HCT116 (cell line): ENCODE data around the gene AWAT2. TPM values are rescaled to one million over a fixed set of nuclear protein-coding genes. Genes with fewer than 3 reads are reported as not detected.

Experiments
- ATAC-seq: fragments of 200-7000 bp; cut with Tn5 transposase; 2 replicates; pipeline ENCODE4 v1.9.1; 2020; ENCODE audit warnings: mild to moderate bottlenecking, moderate library complexity
- BruUV-seq: library from RNA; stranded (reverse); fragments of 400-500 nt; replicated peaks from 2 replicates; lab custom pipeline; 2021; lab: Mats Ljungman, UMichigan
- CTCF ChIA-PET: fragments of 300-600 bp; sonication (Branson Sonifier 250); formaldehyde crosslinking; loops from one replicate; lab custom pipeline; 2021; ENCODE audit warnings: antibody characterized with exemption; lab: Charles Lee
- POLR2A ChIA-PET: fragments of 300-600, 350-600 bp; sonication (Branson Sonifier 250); formaldehyde crosslinking; loops from one replicate; lab custom pipeline; 2021; ENCODE audit warnings: antibody characterized with exemption; lab: Charles Lee
- RAD21 ChIA-PET, 2 experiments: fragments of 300-600 bp; sonication (Branson Sonifier 250); formaldehyde crosslinking; loops; one replicate each; lab custom pipeline; 2023; ENCODE audit warnings: low total read pairs in 2 of 2; ENCODE audit not compliant: uncharacterized antibody in 2 of 2, unreplicated experiment in 2 of 2, low non-redundant PET in 1 of 2; lab: Charles Lee
- DNase-seq: peaks from one replicate; pipeline ENCODE4 v3.0.0-alpha.2; 2010; ENCODE audit warnings: low read depth, low spot score
- H2AFZ ChIP-seq: fragments of 200-600 bp; shearing (Covaris generic), sonication (generic); 2 replicates; pipeline ENCODE4 v1.6.1; 2017; ENCODE audit warnings: low read depth, mixed run types, mixed read lengths, antibody characterized with exemption, low read length; ENCODE audit not compliant: poor library complexity, severe bottlenecking
- H3K27ac ChIP-seq: 2 replicates; pipeline ENCODE4 v1.5.1; 2012; ENCODE audit warnings: low read depth, low read length
- H3K27me3 ChIP-seq: fragments of 200-600 bp; sonication (generic); 2 replicates; pipeline ENCODE4 v1.6.1; 2016; ENCODE audit warnings: mixed run types, low read length, mixed read lengths; ENCODE audit not compliant: insufficient read depth
- H3K36me3 ChIP-seq, 2 experiments: fragments of 200-500 bp in 1 of 2; fragments of 200-600 bp in 1 of 2; sonication (Bioruptor generic) in 1 of 2; sonication (generic) in 1 of 2; 2 replicates each; pipeline versions ENCODE4 v1.5.1 to v1.6.1; 2014 to 2016; ENCODE audit warnings: low read length in 2 of 2, inconsistent platforms in 1 of 2, mixed read lengths in 1 of 2, mixed run types in 1 of 2; ENCODE audit not compliant: insufficient read depth in 2 of 2, control insufficient read depth in 1 of 2
- H3K4me1 ChIP-seq, 2 experiments: fragments of 200-600 bp in 1 of 2; sonication (generic) in 1 of 2; 2 replicates each; pipeline versions ENCODE4 v1.5.1 to v1.6.1; 2012 to 2017; ENCODE audit warnings: low read length in 2 of 2, inconsistent platforms in 1 of 2, mild to moderate bottlenecking in 1 of 2, mixed read lengths in 1 of 2, mixed run types in 1 of 2, moderate library complexity in 1 of 2; ENCODE audit not compliant: insufficient read depth in 2 of 2, control insufficient read depth in 1 of 2
- H3K4me2 ChIP-seq: fragments of 200-600 bp; sonication (generic); 2 replicates; pipeline ENCODE4 v1.6.1; 2017; ENCODE audit warnings: mixed run types, low read length, mixed read lengths
- H3K4me3 ChIP-seq, 2 experiments: fragments of 200-600 bp in 1 of 2; sonication (generic) in 1 of 2; replicated peaks in 1 of 2; 2 replicates each; pipeline ENCODE4 v1.5.1; 2011 to 2016; ENCODE audit warnings: low read length in 2 of 2, control low read depth in 1 of 2, low read depth in 1 of 2, mild to moderate bottlenecking in 1 of 2, mixed read lengths in 1 of 2, mixed run types in 1 of 2
- H3K79me2 ChIP-seq: fragments of 200-600 bp; sonication (generic); 2 replicates; pipeline ENCODE4 v1.6.1; 2017; ENCODE audit warnings: mild to moderate bottlenecking, mixed run types, low read length, moderate library complexity, mixed read lengths; ENCODE audit not compliant: insufficient read depth
- H3K9ac ChIP-seq: fragments of 200-600 bp; sonication (generic); 2 replicates; pipeline ENCODE4 v1.6.1; 2016; ENCODE audit warnings: low read length, mixed read lengths
- H3K9me2 ChIP-seq: fragments of 200-600 bp; sonication (generic), shearing (Covaris generic); 2 replicates; pipeline ENCODE4 v1.6.1; 2017; ENCODE audit warnings: mixed run types, mild to moderate bottlenecking, moderate library complexity; ENCODE audit not compliant: insufficient read depth
- H3K9me3 ChIP-seq, 2 experiments: fragments of 200-500 bp in 1 of 2; fragments of 200-600 bp in 1 of 2; sonication (Bioruptor generic) in 1 of 2; sonication (generic) in 1 of 2; 2 replicates each; pipeline ENCODE4 v1.6.1; 2014 to 2017; ENCODE audit warnings: low read length in 2 of 2, mixed read lengths in 2 of 2, inconsistent platforms in 1 of 2, low read depth in 1 of 2, mild to moderate bottlenecking in 1 of 2, mixed run types in 1 of 2, moderate library complexity in 1 of 2; ENCODE audit not compliant: control insufficient read depth in 1 of 2, insufficient read depth in 1 of 2
- H4K20me1 ChIP-seq: fragments of 200-600 bp; sonication (generic), shearing (Covaris generic); 2 replicates; pipeline ENCODE4 v1.6.1; 2017; ENCODE audit warnings: mixed run types, mild to moderate bottlenecking, moderate library complexity; ENCODE audit not compliant: insufficient read depth
- ATF3 ChIP-seq: IDR thresholded peaks from 2 replicates; pipeline ENCODE4 v1.6.1; 2012
- CTCF ChIP-seq, 3 experiments: fragments of 200-600 bp in 1 of 3; sonication (generic) in 1 of 3; IDR thresholded peaks in 2 of 3; conservative IDR thresholded peaks in 1 of 3; 2 replicates each; pipeline ENCODE4 v1.5.1; 2012 to 2017; ENCODE audit warnings: low read depth in 2 of 3, low read length in 2 of 3, antibody characterized with exemption in 1 of 3, borderline replicate concordance in 1 of 3, control low read depth in 1 of 3, mild to moderate bottlenecking in 1 of 3, mixed read lengths in 1 of 3, mixed run types in 1 of 3, moderate library complexity in 1 of 3; ENCODE audit not compliant: insufficient read depth in 1 of 3
- EGR1 ChIP-seq: IDR thresholded peaks from 2 replicates; pipeline ENCODE4 v1.6.1; 2012; ENCODE audit warnings: low read depth
- EZH2phosphoT487 ChIP-seq: fragments of 200-600 bp; IDR thresholded peaks from 2 replicates; pipeline ENCODE4 v1.6.1; 2018; ENCODE audit warnings: antibody characterized with exemption, borderline replicate concordance
- JUND ChIP-seq: IDR thresholded peaks from 2 replicates; pipeline ENCODE4 v1.6.1; 2012
- MAX ChIP-seq: IDR thresholded peaks from 2 replicates; pipeline ENCODE4 v1.6.1; 2012
- POLR2AphosphoS5 ChIP-seq: IDR thresholded peaks from 2 replicates; pipeline ENCODE4 v1.6.1; 2011; ENCODE audit warnings: mild to moderate bottlenecking, low read depth, low read length, moderate library complexity
- RAD21 ChIP-seq: IDR thresholded peaks from 2 replicates; pipeline ENCODE4 v1.6.1; 2012; ENCODE audit warnings: low read depth, mild to moderate bottlenecking
- REST ChIP-seq: IDR thresholded peaks from 2 replicates; pipeline ENCODE4 v1.6.1; 2012; ENCODE audit warnings: low read depth
- SRF ChIP-seq: IDR thresholded peaks from 2 replicates; pipeline ENCODE4 v1.6.1; 2012; ENCODE audit warnings: low read depth
- ZFX ChIP-seq: fragments of 450-650 bp; IDR thresholded peaks from 2 replicates; pipeline ENCODE4 v1.6.1; 2017
- ZNF274 ChIP-seq: fragments of 200-500 bp; sonication (Bioruptor generic); IDR thresholded peaks from 2 replicates; pipeline ENCODE4 v1.6.1; 2014; ENCODE audit warnings: mild to moderate bottlenecking, low read depth, low read length, inconsistent platforms
- intact Hi-C: fragments of 100-400 bp; cut with micrococcal nuclease; formaldehyde crosslinking; loops from 2 replicates; pipeline ENCODE4 v1.10.0; 2022
- total RNA-seq: library from RNA; stranded (reverse); gene quantifications from one replicate; pipeline ENCODE4 v1.2.1, GENCODE V29; 2021; ENCODE audit not compliant: unreplicated experiment

The AWAT2 gene
- total RNA-seq, 1 experiment from 2014 or later, result not detected

DNA sequence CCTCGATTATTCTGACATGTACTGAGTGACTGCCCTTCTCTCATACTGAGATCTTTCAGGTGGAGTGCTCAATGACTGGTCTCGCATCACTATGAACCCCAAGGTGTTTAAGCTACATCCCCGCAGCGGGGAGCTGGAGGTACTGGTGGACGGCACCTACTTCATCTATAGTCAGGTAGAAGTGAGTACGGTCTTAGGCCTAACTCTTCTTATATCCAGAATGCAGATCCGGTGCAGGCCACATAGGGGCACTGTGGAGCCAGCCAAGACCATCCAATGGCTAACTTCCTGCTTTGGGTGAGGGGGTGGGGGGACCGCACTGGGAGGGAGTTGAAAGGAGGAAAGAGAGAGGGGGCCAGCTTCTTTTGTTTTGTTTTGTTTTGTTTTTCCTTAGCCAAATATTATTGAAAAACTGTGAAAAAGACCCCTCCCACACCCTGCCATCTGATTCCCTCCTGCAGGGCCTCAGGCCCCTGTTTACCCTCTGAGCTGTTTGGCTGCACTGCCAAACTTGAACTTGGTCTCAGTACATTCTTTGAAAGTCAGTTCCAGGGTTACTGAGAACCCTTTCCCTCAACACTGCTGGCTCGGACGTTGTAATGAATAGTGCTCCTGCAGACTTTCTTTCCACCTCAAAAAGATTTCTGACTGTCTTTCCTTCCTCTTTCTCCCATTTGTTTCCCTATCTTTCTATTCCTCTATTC, 16.2 kb downstream of the AWAT2 start (continued):
- TF ChIP-seq CTCF (IDR thresholded peaks at IDR 0.05 in 2 of 3, conservative IDR thresholded peaks at IDR 0.05 in 1 of 3; ENCODE audit: borderline replicate concordance in 1 of 3, insufficient read depth in 1 of 3, low read depth in 2 of 3, low read length in 2 of 3), result peak; percentile 63

DNA sequence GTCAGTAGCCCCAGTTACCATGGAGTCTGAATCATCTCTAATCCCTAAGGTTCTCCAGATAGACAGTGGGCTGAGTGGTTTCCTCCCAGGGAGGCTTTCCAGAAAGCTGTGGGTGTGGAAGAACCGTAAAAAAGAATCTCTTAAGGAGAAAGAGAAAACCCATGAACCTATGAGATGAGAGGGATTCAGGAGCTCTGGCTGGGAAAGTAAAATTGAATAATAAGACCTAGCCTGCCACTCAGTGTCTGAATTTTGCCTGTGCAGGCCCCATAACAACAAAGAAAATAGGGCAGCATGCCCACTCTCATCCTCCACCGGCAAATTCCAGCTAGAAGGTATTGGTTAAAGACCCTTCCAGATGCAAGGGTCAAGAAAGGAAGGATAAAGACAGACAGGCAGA, 16.9 kb downstream of the AWAT2 start:
- no peak for TF ChIP-seq ZFX
- no peak for TF ChIP-seq REST
- TF ChIP-seq MAX, result no peak
- no peak for TF ChIP-seq ATF3
- no peak for TF ChIP-seq SRF
- TF ChIP-seq EGR1, result no peak
- TF ChIP-seq RAD21, result no peak
- TF ChIP-seq EZH2phosphoT487, result no peak
- TF ChIP-seq JUND, result no peak
- TF ChIP-seq ZNF274, result no peak
- no peak for TF ChIP-seq POLR2AphosphoS5
- TF ChIP-seq, all 23 proteins: peak for 0
- Histone ChIP-seq H3K9me3 (no peaks in the 10 kb centered on the region), H3K79me2 (no peaks in the 10 kb centered on the region), H3K9me2 (no peaks in the 10 kb centered on the region), H2AFZ (no peak overlapping the region), H4K20me1 (no peaks in the 10 kb centered on the region), H3K4me3 (no peak overlapping the region), H3K9ac (no peak overlapping the region), H3K27ac (no peak overlapping the region), H3K4me1 (no peaks in the 10 kb centered on the region), H3K36me3 (no peaks in the 10 kb centered on the region), H3K4me2 (no peak overlapping the region), H3K27me3 (no peaks in the 10 kb centered on the region)
- intact Hi-C loops, result loop anchor here (2.0 to 5.0 kb wide), 2 partner anchors 64 to 415 kb away; partner anchors contain the start of gene EDA
- POLR2A ChIA-PET, result no interaction called here
- RAD21 ChIA-PET, result interaction anchor here in 1 of 2 experiments (0.6 kb wide), 1 partner anchor 632 kb away, joined by 3 read pairs; no protein-coding TSS in a partner anchor
- no TSS peak for BruUV-seq
- DNase-seq (no peak), ATAC-seq (no peak)
- CTCF ChIA-PET, result interaction anchor here (1.1 to 3.7 kb wide), 3 partner anchors 9 to 529 kb away, joined by 3 to 20 read pairs (median 4); no protein-coding TSS in a partner anchor
